HEK293 (cell line): ENCODE results near the gene RORB.

Source experiments
- CTCF ChIA-PET: fragments of 350-600 bp; formaldehyde crosslinking; extraction: SDS; loops from one replicate; lab custom pipeline; 2021; ENCODE audit warnings: antibody characterized with exemption; lab: Yijun Ruan, JAX
- POLR2A ChIA-PET: fragments of 300-600 bp; formaldehyde crosslinking; extraction: SDS; loops from one replicate; lab custom pipeline; 2020; ENCODE audit warnings: antibody characterized with exemption, inconsistent platforms; lab: Yijun Ruan, JAX
- H3K27ac ChIP-seq: fragments of 200-500 bp; sonication (Bioruptor generic); 2 replicates; pipeline ENCODE4 v1.5.1; 2014; ENCODE audit warnings: low read depth, low read length, control low read depth, inconsistent platforms; ENCODE audit errors: extremely low read depth
- H3K36me3 ChIP-seq, 2 experiments: fragments of 200-500 bp in 1 of 2; sonication (Bioruptor generic) in 1 of 2; 1 replicate in 1 of 2; 2 replicates in 1 of 2; pipeline ENCODE4 v1.5.1; 2014 to 2017; ENCODE audit warnings: inconsistent platforms in 2 of 2, low read length in 2 of 2; ENCODE audit not compliant: control insufficient read depth in 2 of 2, insufficient read depth in 1 of 2
- H3K4me1 ChIP-seq: fragments of 200-500 bp; sonication (Bioruptor generic); 2 replicates; pipeline ENCODE4 v1.5.1; 2014; ENCODE audit warnings: mild to moderate bottlenecking, low read length, inconsistent platforms; ENCODE audit not compliant: control insufficient read depth, insufficient read depth
- H3K4me3 ChIP-seq: 2 replicates; pipeline ENCODE4 v1.5.1; 2011; ENCODE audit warnings: low read depth, mild to moderate bottlenecking, control low read depth, low read length, moderate library complexity
- H3K9me3 ChIP-seq: fragments of 200-500 bp; sonication (Bioruptor generic); 2 replicates; pipeline ENCODE4 v1.5.1; 2014; ENCODE audit warnings: low read depth, low read length, inconsistent platforms; ENCODE audit not compliant: control insufficient read depth, insufficient read depth
- ELK4 ChIP-seq: IDR thresholded peaks from 2 replicates; pipeline ENCODE4 v1.6.1; 2011; ENCODE audit warnings: mild to moderate bottlenecking, low read depth, low read length, borderline replicate concordance
- GLIS1 ChIP-seq: fragments of 450-650 bp; formaldehyde crosslinking; IDR thresholded peaks from 2 replicates; pipeline ENCODE4 v1.5.1; 2016; ENCODE audit warnings: missing biosample characterization, missing genetic modification characterization
- HIC1 ChIP-seq: fragments of 450-650 bp; formaldehyde crosslinking; IDR thresholded peaks from 2 replicates; pipeline ENCODE4 v1.5.1; 2016; ENCODE audit warnings: missing biosample characterization, missing genetic modification characterization
- KLF7 ChIP-seq: fragments of 450-650 bp; formaldehyde crosslinking; IDR thresholded peaks from 2 replicates; pipeline ENCODE4 v1.5.1; 2016; ENCODE audit warnings: missing biosample characterization, missing genetic modification characterization, borderline replicate concordance
- PRDM6 ChIP-seq: fragments of 450-650 bp; formaldehyde crosslinking; IDR thresholded peaks from 2 replicates; pipeline ENCODE4 v1.5.1; 2017; ENCODE audit warnings: missing biosample characterization, missing genetic modification characterization
- SETDB1 ChIP-seq: IDR thresholded peaks from one replicate; pipeline ENCODE4 v1.6.1; 2017; ENCODE audit warnings: mild to moderate bottlenecking, low read length, moderate library complexity, mixed read lengths; ENCODE audit not compliant: insufficient read length
- TRIM28 ChIP-seq: IDR thresholded peaks from 2 replicates; pipeline ENCODE4 v1.6.1; 2011; ENCODE audit warnings: low read length, control low read depth, borderline replicate concordance
- ZBTB20 ChIP-seq: fragments of 450-650 bp; formaldehyde crosslinking; IDR thresholded peaks from 2 replicates; pipeline ENCODE4 v1.5.1; 2016; ENCODE audit warnings: missing biosample characterization, missing genetic modification characterization
- ZBTB8A ChIP-seq: fragments of 450-650 bp; formaldehyde crosslinking; IDR thresholded peaks from 2 replicates; pipeline ENCODE4 v1.5.1; 2016; ENCODE audit warnings: missing biosample characterization, missing genetic modification characterization
- ZFP3 ChIP-seq: fragments of 450-650 bp; formaldehyde crosslinking; IDR thresholded peaks from 2 replicates; pipeline ENCODE4 v1.5.1; 2016; ENCODE audit warnings: low read depth, missing biosample characterization, missing genetic modification characterization
- ZNF121 ChIP-seq: fragments of 450-650 bp; formaldehyde crosslinking; IDR thresholded peaks from 2 replicates; pipeline ENCODE4 v1.5.1; 2016; ENCODE audit warnings: missing biosample characterization, missing genetic modification characterization
- ZNF16 ChIP-seq: fragments of 450-650 bp; formaldehyde crosslinking; IDR thresholded peaks from 2 replicates; pipeline ENCODE4 v1.5.1; 2016; ENCODE audit warnings: low read depth, missing biosample characterization, missing genetic modification characterization
- ZNF391 ChIP-seq: fragments of 450-650 bp; formaldehyde crosslinking; IDR thresholded peaks from 2 replicates; pipeline ENCODE4 v1.5.1; 2016; ENCODE audit warnings: low read depth, missing biosample characterization, missing genetic modification characterization, borderline replicate concordance
- ZNF571 ChIP-seq: fragments of 450-650 bp; formaldehyde crosslinking; IDR thresholded peaks from 2 replicates; pipeline ENCODE4 v1.5.0; 2017; ENCODE audit warnings: missing biosample characterization, missing genetic modification characterization
- ZNF596 ChIP-seq: fragments of 450-650 bp; IDR thresholded peaks from 2 replicates; pipeline ENCODE4 v1.5.0; 2018; ENCODE audit warnings: missing biosample characterization, mild to moderate bottlenecking, missing genetic modification characterization, moderate library complexity
- ZNF664 ChIP-seq: fragments of 450-650 bp; formaldehyde crosslinking; IDR thresholded peaks from 2 replicates; pipeline ENCODE4 v1.5.1; 2016; ENCODE audit warnings: missing biosample characterization, missing genetic modification characterization
- ZNF785 ChIP-seq: fragments of 450-650 bp; formaldehyde crosslinking; IDR thresholded peaks from 2 replicates; pipeline ENCODE4 v1.5.1; 2016; ENCODE audit warnings: missing biosample characterization, missing genetic modification characterization
- ZNF791 ChIP-seq: fragments of 450-650 bp; formaldehyde crosslinking; IDR thresholded peaks from 2 replicates; pipeline ENCODE4 v1.5.1; 2016; ENCODE audit warnings: missing biosample characterization, missing genetic modification characterization
- TF ChIP-seq, protein P1 (sequence below): fragments of 450-650 bp; formaldehyde crosslinking; IDR thresholded peaks from 2 replicates; pipeline ENCODE4 v1.5.1; 2016; ENCODE audit warnings: missing biosample characterization, missing genetic modification characterization
- TF ChIP-seq, protein P2 (sequence below): fragments of 450-650 bp; formaldehyde crosslinking; IDR thresholded peaks from 2 replicates; pipeline ENCODE4; 2016; ENCODE audit warnings: missing biosample characterization, missing genetic modification characterization
- TF ChIP-seq, protein P3 (sequence below): fragments of 450-650 bp; formaldehyde crosslinking; IDR thresholded peaks from 2 replicates; pipeline ENCODE4 v1.5.1; 2016; ENCODE audit warnings: missing biosample characterization, missing genetic modification characterization

RORB gene

DNA sequence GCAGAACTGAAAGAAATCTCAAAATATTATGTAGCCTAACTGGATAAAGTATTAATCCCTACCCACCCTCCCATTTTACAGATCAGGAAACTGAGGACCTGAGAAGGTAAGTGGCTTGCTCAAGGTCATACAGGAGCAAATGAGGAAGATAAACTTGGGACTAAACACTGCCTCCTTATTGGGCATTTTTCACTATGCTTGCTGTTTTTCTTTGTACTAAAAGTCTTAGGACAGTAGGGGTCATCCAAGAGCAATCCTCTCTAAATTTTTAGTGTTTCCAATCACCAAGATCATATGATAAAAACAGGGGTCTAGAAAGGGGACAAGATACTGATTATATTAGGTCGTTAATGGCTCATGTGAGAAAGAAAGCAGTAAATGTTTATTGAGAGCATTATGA lies 80.8 kb downstream of the RORB start (continued):
- TF ChIP-seq HIC1 (no peak), PRDM6 (tag by site-specific recombination) (no peak), ZNF791 (tag by site-specific recombination) (no peak), TRIM28 (no peak), SETDB1 (no peak), ZNF596 (tag by site-specific recombination) (no peak), ZBTB20 (tag by site-specific recombination) (no peak)
- TF ChIP-seq, protein P1, sequence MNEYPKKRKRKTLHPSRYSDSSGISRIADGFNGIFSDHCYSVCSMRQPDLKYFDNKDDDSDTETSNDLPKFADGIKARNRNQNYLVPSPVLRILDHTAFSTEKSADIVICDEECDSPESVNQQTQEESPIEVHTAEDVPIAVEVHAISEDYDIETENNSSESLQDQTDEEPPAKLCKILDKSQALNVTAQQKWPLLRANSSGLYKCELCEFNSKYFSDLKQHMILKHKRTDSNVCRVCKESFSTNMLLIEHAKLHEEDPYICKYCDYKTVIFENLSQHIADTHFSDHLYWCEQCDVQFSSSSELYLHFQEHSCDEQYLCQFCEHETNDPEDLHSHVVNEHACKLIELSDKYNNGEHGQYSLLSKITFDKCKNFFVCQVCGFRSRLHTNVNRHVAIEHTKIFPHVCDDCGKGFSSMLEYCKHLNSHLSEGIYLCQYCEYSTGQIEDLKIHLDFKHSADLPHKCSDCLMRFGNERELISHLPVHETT (tag by site-specific recombination) = no peak

GRCh38 chr9:74589576-74589975 lies 92.4 kb downstream of the RORB start:
- H3K27ac ChIP-seq = no peak overlapping the region
- H3K9me3 ChIP-seq = no peaks in the 10 kb centered on the region
- H3K4me3 ChIP-seq = no peak overlapping the region
- H3K36me3 ChIP-seq = no peaks in the 10 kb centered on the region
- ChIA-PET POLR2A (no interaction called here), CTCF (interaction anchor here (0.5 kb wide), 1 partner anchor 64 kb away, joined by 6 read pairs; no protein-coding TSS in a partner anchor)
- TF ChIP-seq ZBTB20 (tag by site-specific recombination) (no peak), ZFP3 (tag by site-specific recombination) (no peak), ELK4 (no peak), ZNF664 (tag by site-specific recombination) (no peak), ZNF16 (tag by site-specific recombination) (no peak), ZNF785 (tag by site-specific recombination) (no peak), ZNF391 (no peak), KLF7 (tag by site-specific recombination) (no peak), ZNF571 (tag by site-specific recombination) (no peak), ZBTB8A (no peak), ZNF121 (tag by site-specific recombination) (no peak), GLIS1 (no peak)
- TF ChIP-seq, protein P2, sequence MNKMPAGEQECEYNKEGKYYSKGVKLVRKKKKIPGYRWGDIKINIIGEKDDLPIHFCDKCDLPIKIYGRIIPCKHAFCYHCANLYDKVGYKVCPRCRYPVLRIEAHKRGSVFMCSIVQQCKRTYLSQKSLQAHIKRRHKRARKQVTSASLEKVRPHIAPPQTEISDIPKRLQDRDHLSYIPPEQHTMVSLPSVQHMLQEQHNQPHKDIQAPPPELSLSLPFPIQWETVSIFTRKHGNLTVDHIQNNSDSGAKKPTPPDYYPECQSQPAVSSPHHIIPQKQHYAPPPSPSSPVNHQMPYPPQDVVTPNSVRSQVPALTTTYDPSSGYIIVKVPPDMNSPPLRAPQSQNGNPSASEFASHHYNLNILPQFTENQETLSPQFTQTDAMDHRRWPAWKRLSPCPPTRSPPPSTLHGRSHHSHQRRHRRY = no peak
- TF ChIP-seq, protein P3, sequence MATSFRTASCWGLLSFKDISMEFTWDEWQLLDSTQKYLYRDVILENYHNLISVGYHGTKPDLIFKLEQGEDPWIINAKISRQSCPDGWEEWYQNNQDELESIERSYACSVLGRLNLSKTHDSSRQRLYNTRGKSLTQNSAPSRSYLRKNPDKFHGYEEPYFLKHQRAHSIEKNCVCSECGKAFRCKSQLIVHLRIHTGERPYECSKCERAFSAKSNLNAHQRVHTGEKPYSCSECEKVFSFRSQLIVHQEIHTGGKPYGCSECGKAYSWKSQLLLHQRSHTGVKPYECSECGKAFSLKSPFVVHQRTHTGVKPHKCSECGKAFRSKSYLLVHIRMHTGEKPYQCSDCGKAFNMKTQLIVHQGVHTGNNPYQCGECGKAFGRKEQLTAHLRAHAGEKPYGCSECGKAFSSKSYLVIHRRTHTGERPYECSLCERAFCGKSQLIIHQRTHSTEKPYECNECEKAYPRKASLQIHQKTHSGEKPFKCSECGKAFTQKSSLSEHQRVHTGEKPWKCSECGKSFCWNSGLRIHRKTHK (tag by site-specific recombination) = no peak
- H3K4me1 ChIP-seq = no peaks in the 10 kb centered on the region
